Measurements from ENCODE around the gene PXDN.
"Not testable (repeated sequence)": the region's sequence is repeated elsewhere in the genome, so short reads cannot be mapped to it uniquely, and the experiment has no call there.

The PXDN gene

GRCh38 chr2:1704631-1705556 lies 39.4 kb downstream of the PXDN start:
- DNase-seq (ENCODE audit: low read depth in 2 of 2, low spot score in 1 of 2), result no peak

GRCh38 chr2:1702186-1702565 lies 42.1 kb downstream of the PXDN start:
- no peak for DNase-seq (ENCODE audit: low read depth in 2 of 2, low spot score in 1 of 2)

- DNase-seq (ENCODE audit: low read depth in 2 of 2, low spot score in 1 of 2), result no peak
These were observed 42.6 kb downstream of the PXDN start for GRCh38 chr2:1701556-1702185.

GRCh38 chr2:1701020-1701419 lies 43.3 kb downstream of the PXDN start:
- DNase-seq (ENCODE audit: low read depth in 2 of 2, low spot score in 1 of 2), result no peak

- not testable (repeated sequence) for DNase-seq (ENCODE audit: low read depth in 2 of 2, low spot score in 1 of 2)
These were observed 43.9 kb downstream of the PXDN start for GRCh38 chr2:1700427-1700826.

- no peak for DNase-seq (ENCODE audit: low read depth in 2 of 2, low spot score in 1 of 2)
These were observed 45.9 kb downstream of the PXDN start for GRCh38 chr2:1698188-1698945.

GRCh38 chr2:1697601-1698000 lies 46.7 kb downstream of the PXDN start:
- no peak for DNase-seq (ENCODE audit: low read depth in 2 of 2, low spot score in 1 of 2)

GRCh38 chr2:1696472-1696871 lies 47.8 kb downstream of the PXDN start:
- DNase-seq (ENCODE audit: low read depth in 2 of 2, low spot score in 1 of 2), result no peak

- no peak for DNase-seq (ENCODE audit: low read depth in 2 of 2, low spot score in 1 of 2)
These were observed 49.7 kb downstream of the PXDN start for GRCh38 chr2:1694371-1695271.

GRCh38 chr2:1693723-1694122 lies 50.6 kb downstream of the PXDN start:
- no peak for DNase-seq (ENCODE audit: low read depth in 2 of 2, low spot score in 1 of 2)

- DNase-seq (ENCODE audit: low read depth in 2 of 2, low spot score in 1 of 2), result no peak
These were observed 52.0 kb downstream of the PXDN start for GRCh38 chr2:1692342-1692741.

- no peak for DNase-seq (ENCODE audit: low read depth in 2 of 2, low spot score in 1 of 2)
These were observed 52.9 kb downstream of the PXDN start for GRCh38 chr2:1691366-1691765.

GRCh38 chr2:1690056-1690775 lies 54.1 kb downstream of the PXDN start:
- no peak for DNase-seq (ENCODE audit: low read depth in 2 of 2, low spot score in 1 of 2)

- DNase-seq (ENCODE audit: low read depth in 2 of 2, low spot score in 1 of 2), result no peak
These were observed 55.5 kb downstream of the PXDN start for GRCh38 chr2:1688859-1689258.

- DNase-seq (ENCODE audit: low read depth in 2 of 2, low spot score in 1 of 2), result no peak
These were observed 56.2 kb downstream of the PXDN start for GRCh38 chr2:1688161-1688560.

- no peak for DNase-seq (ENCODE audit: low read depth in 2 of 2, low spot score in 1 of 2)
These were observed 57.1 kb downstream of the PXDN start for GRCh38 chr2:1687254-1687653.

- no peak for DNase-seq (ENCODE audit: low read depth in 2 of 2, low spot score in 1 of 2)
These were observed 57.6 kb downstream of the PXDN start for GRCh38 chr2:1686784-1687105.

- DNase-seq (ENCODE audit: low read depth in 2 of 2, low spot score in 1 of 2), result no peak
These were observed 58.1 kb downstream of the PXDN start for GRCh38 chr2:1685957-1686783.
